GM12878 (cell line): ENCODE data around the gene MAN2A1. TPM values are rescaled to one million over a fixed set of nuclear protein-coding genes. Genes with fewer than 3 reads are reported as not detected.

Experiments
- ATAC-seq: fragments of 200-7000 bp; cut with Tn5 transposase; 3 replicates; pipeline ENCODE4 v1.9.1; 2020; ENCODE audit warnings: mild to moderate bottlenecking, moderate library complexity
- BruUV-seq: library from RNA; stranded (reverse); fragments of 400-500 nt; replicated peaks from 2 replicates; lab custom pipeline; 2021; lab: Mats Ljungman, UMichigan
- CTCF ChIA-PET: fragments of 300-600 bp; sonication (Branson Sonifier 250); formaldehyde crosslinking; extraction: SDS; loops from one replicate; lab custom pipeline; 2021; ENCODE audit warnings: inconsistent platforms; lab: Yijun Ruan, JAX
- POLR2A ChIA-PET: fragments of 350-600 bp; formaldehyde crosslinking; extraction: SDS; loops from one replicate; lab custom pipeline; 2021; ENCODE audit warnings: inconsistent platforms; lab: Charles Lee
- RAD21 ChIA-PET: fragments of 300-600 bp; sonication (Branson Sonifier 250); formaldehyde crosslinking; loops from one replicate; lab custom pipeline; 2023; ENCODE audit warnings: antibody characterized with exemption; ENCODE audit not compliant: unreplicated experiment; lab: Charles Lee
- SMC1A ChIA-PET: fragments of 300-600 bp; sonication (Branson Sonifier 250); formaldehyde crosslinking; loops from one replicate; lab custom pipeline; 2023; ENCODE audit not compliant: unreplicated experiment, uncharacterized antibody; lab: Charles Lee
- DNase-seq: peaks from one replicate; pipeline ENCODE4 v3.0.0-alpha.2; 2011; ENCODE audit warnings: low read depth, low spot score
- FAIRE-seq: peaks from 3 replicates; lab custom pipeline; 2011; peaks lifted over from hg19 to GRCh38; lab: Jason Lieb, UNC
- H2AFZ ChIP-seq: 2 replicates; pipeline ENCODE4 v1.6.0; 2011; ENCODE audit warnings: low read depth, low read length, control low read depth; ENCODE audit not compliant: control insufficient read depth
- H3K27ac ChIP-seq: 2 replicates; pipeline ENCODE4 v1.5.1; 2011; ENCODE audit warnings: control low read depth; ENCODE audit not compliant: control insufficient read depth, insufficient read depth
- H3K27me3 ChIP-seq, 2 experiments: replicated peaks in 1 of 2; 2 replicates each; pipeline versions ENCODE4 v1.6.0 to v1.6.1; 2011; ENCODE audit warnings: low read length in 1 of 2; ENCODE audit not compliant: control insufficient read depth in 2 of 2, insufficient read depth in 2 of 2
- H3K36me3 ChIP-seq, 2 experiments: 2 replicates each; pipeline ENCODE4 v1.5.1; 2011; ENCODE audit warnings: low read length in 1 of 2; ENCODE audit not compliant: control insufficient read depth in 2 of 2, insufficient read depth in 2 of 2
- H3K4me1 ChIP-seq: 2 replicates; pipeline ENCODE4 v1.6.1; 2011; ENCODE audit warnings: mild to moderate bottlenecking, low read length, moderate library complexity, mixed read lengths; ENCODE audit not compliant: control insufficient read depth, insufficient read depth
- H3K4me2 ChIP-seq: 2 replicates; pipeline ENCODE4 v1.6.0; 2011; ENCODE audit warnings: control low read depth; ENCODE audit not compliant: control insufficient read depth, insufficient read depth
- H3K4me3 ChIP-seq: fragments of 200-600 bp; sonication (generic); 2 replicates; pipeline ENCODE4 v1.5.1; 2016
- H3K79me2 ChIP-seq: 2 replicates; pipeline ENCODE4 v1.6.0; 2011; ENCODE audit warnings: low read length; ENCODE audit not compliant: control insufficient read depth, insufficient read depth
- H3K9ac ChIP-seq: 2 replicates; pipeline ENCODE4 v1.8.0; 2011; ENCODE audit warnings: low read length, control low read depth, mixed read lengths; ENCODE audit not compliant: control insufficient read depth, insufficient read depth
- H3K9me3 ChIP-seq: replicated peaks from 3 replicates; pipeline ENCODE4 v1.5.1; 2011; ENCODE audit warnings: mild to moderate bottlenecking, low read length; ENCODE audit not compliant: control insufficient read depth, insufficient read depth
- H4K20me1 ChIP-seq: 2 replicates; pipeline ENCODE4 v1.6.0; 2011; ENCODE audit not compliant: control insufficient read depth, insufficient read depth
- MEF2B ChIP-seq: fragments of 450-650 bp; IDR thresholded peaks from 2 replicates; pipeline ENCODE4 v1.6.1; 2018; ENCODE audit warnings: mild to moderate bottlenecking, moderate library complexity; ENCODE audit not compliant: partially characterized antibody, poor library complexity, severe bottlenecking
- RUNX3 ChIP-seq: IDR thresholded peaks from 2 replicates; pipeline ENCODE4 v1.6.1; 2012; ENCODE audit warnings: low read length, inconsistent platforms
- SMC3 ChIP-seq: IDR thresholded peaks from 2 replicates; pipeline ENCODE4 v1.6.1; 2011; ENCODE audit warnings: low read length, improper control_type of control experiment, borderline replicate concordance
- SREBF2 ChIP-seq: IDR thresholded peaks from 2 replicates; pipeline ENCODE4 v1.6.1; 2012; ENCODE audit warnings: mild to moderate bottlenecking, low read length
- WGBS: methylation state at CpG from one replicate; pipeline ENCODE4 v1.1.6; 2016; ENCODE audit warnings: low lambda C conversion rate; ENCODE audit not compliant: insufficient replicate concordance, insufficient coverage; ENCODE audit errors: missing lambda C conversion rate; 5-methylcytosine and 5-hydroxymethylcytosine counted together
- in situ Hi-C: fragments of 300-500 bp; cut with MboI; formaldehyde crosslinking; loops from 9 replicates; pipeline ENCODE4 v1.14.3; 2018; ENCODE audit warnings: mixed read lengths
- intact Hi-C: fragments of 100-400 bp; cut with micrococcal nuclease; formaldehyde crosslinking; loops from one replicate; pipeline ENCODE4 v1.14.2; 2022; ENCODE audit not compliant: unreplicated experiment
- polyA plus RNA-seq, 11 experiments: library from polyadenylated mRNA; depleted of rRNA in 4 of 11; unstranded in 6 of 11; stranded (reverse) in 5 of 11; fragments of >200 nt; fragmentation: Nextera tagmentation in 4 of 11; fragmentation: Illumina TruSeq in 1 of 11; extraction: Ambion mirVana in 4 of 11; extraction: Trizol in 1 of 11; gene quantifications; 1 replicate in 1 of 11; 2 replicates in 10 of 11; pipeline versions ENCODE4 v1.2.1 to v1.2.3, GENCODE V29; 2011 to 2016; ENCODE audit warnings: inconsistent platforms in 2 of 11, missing spikeins in 2 of 11, low read depth in 1 of 11
- total RNA-seq, 4 experiments: library from RNA; depleted of rRNA in 3 of 4; stranded (reverse); fragments of >200 nt in 3 of 4; fragmentation: Illumina TruSeq in 1 of 4; extraction: Trizol in 1 of 4; gene quantifications; 2 replicates each; pipeline versions ENCODE4 v1.2.1 to v1.2.3, GENCODE V29; 2013 to 2021

The MAN2A1 gene
- total and polyA plus RNA-seq, 10 of the 15 experiments (the other 5 are each of a cell fraction or from before 2014, with no cell fraction given) = 4.2 to 27.9 (median 10.5) TPM

DNA sequence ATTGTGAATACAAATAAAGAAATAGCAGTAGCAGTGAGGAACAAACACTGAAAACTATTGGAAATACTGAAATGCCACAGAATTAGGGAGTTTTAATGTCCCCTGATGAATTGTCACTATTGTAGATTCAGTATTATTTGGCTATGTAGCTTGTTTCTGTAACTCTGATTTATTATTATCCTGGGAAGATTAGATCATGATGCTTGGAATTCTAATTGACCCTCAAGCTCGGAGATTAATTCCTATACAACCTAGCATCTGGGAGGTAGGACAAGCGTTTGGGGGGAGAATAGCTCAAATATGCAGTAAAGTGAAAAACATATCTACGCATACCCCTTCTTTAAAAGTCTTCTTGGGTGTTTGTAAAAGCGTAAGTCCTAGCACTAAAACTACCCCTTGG lies 15.1 kb upstream of the MAN2A1 start:
- in situ Hi-C loops = no loop called here
- DNase-seq = no peak
- Histone ChIP-seq H3K4me3 (no peak overlapping the region), H2AFZ (no peak overlapping the region), H3K79me2 (no peaks in the 10 kb centered on the region), H3K27ac (no peak overlapping the region), H3K27me3 (peaks cover 2 to 3% of the 10 kb centered on the region in 2 experiments; a peak in 3 of 4 replicates), H4K20me1 (no peaks in the 10 kb centered on the region), H3K9me3 (no peaks in the 10 kb centered on the region), H3K4me2 (no peak overlapping the region), H3K9ac (no peak overlapping the region), H3K36me3 (no peaks in the 10 kb centered on the region), H3K4me1 (no peaks in the 10 kb centered on the region)
- ChIA-PET SMC1A (interaction anchor here (1.4 to 2.2 kb wide), 2 partner anchors 9 to 14 kb away, joined by 6 to 7 read pairs; no protein-coding TSS in a partner anchor), RAD21 (no interaction called here), POLR2A (no interaction called here), CTCF (interaction anchor here (0.8 kb wide), 1 partner anchor 309 kb away, joined by 4 read pairs; no protein-coding TSS in a partner anchor)
- no peak for ATAC-seq
- intact Hi-C loops = no loop called here
- 48% methylated on average over 4 of the region's 4 CpGs for WGBS
- no peak for FAIRE-seq
- no TSS peak for BruUV-seq
- TF ChIP-seq SREBF2 = no peak

DNA sequence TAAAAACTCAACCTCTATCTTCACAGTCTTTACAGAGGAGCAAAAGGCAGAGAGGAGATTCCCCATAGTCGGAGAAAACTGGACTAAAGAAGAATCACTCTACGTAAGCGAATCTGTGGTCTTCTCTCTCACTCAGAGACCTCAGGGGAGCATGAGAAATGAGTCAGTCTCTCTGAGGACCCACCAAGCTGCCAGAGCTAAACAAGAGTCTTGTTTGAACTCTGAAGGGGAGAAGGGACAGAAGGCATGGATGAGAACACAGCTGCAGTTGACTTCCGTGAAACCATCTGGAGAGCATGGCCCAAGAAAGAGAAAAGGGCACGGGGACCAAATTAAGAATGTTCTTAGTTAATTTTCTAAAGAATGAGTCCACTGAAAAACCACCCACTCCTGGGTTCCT lies 12.8 kb upstream of the MAN2A1 start:
- BruUV-seq = no TSS peak

More for the DNA sequence above, 12.8 kb upstream of the MAN2A1 start:
- Histone ChIP-seq H4K20me1 (no peaks in the 10 kb centered on the region), H3K79me2 (no peaks in the 10 kb centered on the region), H3K36me3 (no peaks in the 10 kb centered on the region), H3K27me3 (peaks cover 2 to 3% of the 10 kb centered on the region in 2 experiments; a peak in 3 of 4 replicates), H3K4me2 (no peak overlapping the region), H3K9me3 (no peaks in the 10 kb centered on the region), H3K4me1 (no peaks in the 10 kb centered on the region), H3K4me3 (no peak overlapping the region), H3K27ac (no peak overlapping the region), H2AFZ (no peak overlapping the region), H3K9ac (no peak overlapping the region)
- TF ChIP-seq SMC3 = no peak
- TF ChIP-seq RUNX3 = peak; percentile 11; the same call in 1 of the 2 replicates
- peak; percentile 14 for TF ChIP-seq MEF2B
- CTCF ChIA-PET = interaction anchor here (1.0 to 1.4 kb wide), 2 partner anchors 12 to 15 kb away, joined by 3 to 6 read pairs; no protein-coding TSS in a partner anchor
- in situ Hi-C loops = no loop called here
- no peak for FAIRE-seq
- RAD21 ChIA-PET = no interaction called here
- ATAC-seq = peak; percentile 70
- WGBS = 5% methylated on average over 5 of the region's 5 CpGs
- SMC1A ChIA-PET = interaction anchor here (0.6 to 2.1 kb wide), 3 partner anchors 14 to 478 kb away, joined by 3 to 8 read pairs (median 3); partner anchors contain the start of gene MAN2A1
- POLR2A ChIA-PET = no interaction called here
- no peak for DNase-seq
- intact Hi-C loops = no loop called here
